ENCODE measurements around the gene ACTN4.

- no peak for TF ChIP-seq CTCF (IDR thresholded peaks at IDR 0.05)
- TF ChIP-seq REST (IDR thresholded peaks at IDR 0.05; ENCODE audit: insufficient read depth in 1 of 2, low read depth in 2 of 2, low read length in 1 of 2), result no peak
- TF ChIP-seq TCF7L2 (IDR thresholded peaks at IDR 0.05; ENCODE audit: low read depth, low read length), result peak; percentile 59; the same call in 1 of the 2 replicates
- TF ChIP-seq POLR2AphosphoS5 (IDR thresholded peaks at IDR 0.05; ENCODE audit: low read depth, low read length), result no peak
Observed at GRCh38 chr19:38676023-38676877, 28.8 kb downstream of the ACTN4 start.

Data from Panc1 (cell line).